ENCODE results near the gene MAD1L1.
A peak's percentile ranks its signal among the peaks of the same experiment; 100 is the strongest.

MAD1L1 gene

GRCh38 chr7:2242541-2243429 is 10.0 kb upstream of the MAD1L1 start:
- no peaks in the 10 kb centered on the region for H3K9me3 ChIP-seq (ENCODE audit: low read depth, low read length)
- TF ChIP-seq POLR2AphosphoS5 (IDR thresholded peaks at IDR 0.05; ENCODE audit: borderline replicate concordance, low read depth, low read length) (no peak), EZH2 (IDR thresholded peaks at IDR 0.05) (no peak), FOXP2 (optimal IDR thresholded peaks at IDR 0.05; ENCODE audit: control extremely low read depth, extremely low read length, insufficient read depth) (no peak)
- DNase-seq (ENCODE audit: low read depth, low spot score), result no peak
- peak overlapping the region; percentile 21; the same call in 1 of the 2 replicates for H3K27ac ChIP-seq
- H3K36me3 ChIP-seq (ENCODE audit: insufficient read depth, low read length), result peaks cover 20% of the 10 kb centered on the region
- peak overlapping the region; percentile 91 for H3K4me3 ChIP-seq
- peak overlapping the region; percentile 96 for H3K9ac ChIP-seq (ENCODE audit: insufficient read length)

DNA sequence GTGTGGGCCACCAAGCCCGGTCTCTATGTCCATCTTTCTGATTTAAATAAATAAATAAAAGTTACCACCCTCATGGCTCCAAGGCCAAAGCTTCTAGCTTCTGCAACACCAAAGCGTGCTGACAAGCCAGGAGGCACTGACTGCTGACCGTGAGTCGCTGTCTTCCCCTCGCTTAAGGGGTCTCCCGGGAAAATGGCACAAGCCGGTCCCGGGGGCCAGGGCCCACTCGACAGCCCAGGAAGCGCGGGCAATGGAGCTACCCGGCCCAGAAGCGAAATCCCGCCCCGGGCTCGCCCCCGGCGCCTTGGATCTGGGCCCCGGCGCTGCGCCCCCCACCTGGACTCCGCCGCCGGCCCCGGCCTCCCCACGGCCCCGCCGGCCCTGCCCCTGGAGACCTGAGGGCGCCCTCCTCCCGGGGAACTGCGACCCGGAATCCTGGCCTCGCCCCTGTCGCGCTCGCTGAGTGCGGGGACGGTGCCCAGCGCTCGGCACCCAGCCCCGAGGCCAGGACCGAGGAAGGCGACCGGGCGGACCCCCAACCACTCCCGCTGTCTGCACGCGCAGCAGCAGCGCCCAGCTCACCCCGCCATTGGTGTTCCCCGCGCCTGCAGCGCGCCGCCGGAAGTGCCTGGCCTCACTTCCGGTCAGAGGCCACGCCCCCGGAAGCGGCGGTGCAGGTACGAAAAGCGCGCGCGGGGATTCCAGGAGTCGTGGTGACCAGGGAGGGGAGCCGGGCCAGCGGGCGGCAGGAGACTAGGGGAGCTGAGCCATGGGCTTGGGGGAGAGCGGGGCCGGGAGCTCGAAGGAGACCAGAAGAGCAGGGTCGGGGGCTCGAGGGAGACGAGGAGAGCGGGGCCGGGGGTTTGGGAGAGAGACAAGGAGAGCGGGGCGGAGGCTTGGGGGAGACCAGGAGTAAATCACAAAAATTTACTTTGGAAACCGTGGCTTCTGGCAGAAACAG is 9.1 kb upstream of the MAD1L1 start, which contains the start of the genes MRM2 and NUDT1:
Gene MRM2 (minus strand): TSS at position 626 of the 961 bp plus-strand sequence. CDS start 36 bp downstream, at position 590.
Gene NUDT1 (plus strand): TSS at position 647 of the 961 bp plus-strand sequence. CDS start 2,349 bp downstream, outside the sequence.
- Histone ChIP-seq H3K4me3 (peak within 1 kb of the TSS; percentile 91), H3K9ac (ENCODE audit: insufficient read length) (peak within 1 kb of the TSS; percentile 96), H3K9me3 (ENCODE audit: low read depth, low read length) (no peaks in the 10 kb centered on the region), H3K36me3 (ENCODE audit: insufficient read depth, low read length) (peaks cover 28% of the 10 kb centered on the region), H3K27ac (peak within 1 kb of the TSS; percentile 21; the same call in 1 of the 2 replicates)
- peak; percentile 99 for TF ChIP-seq POLR2AphosphoS5 (IDR thresholded peaks at IDR 0.05; ENCODE audit: borderline replicate concordance, low read depth, low read length)
- TF ChIP-seq FOXP2 (optimal IDR thresholded peaks at IDR 0.05; ENCODE audit: control extremely low read depth, extremely low read length, insufficient read depth), result no peak
- TF ChIP-seq EZH2 (IDR thresholded peaks at IDR 0.05), result no peak
- no peak for DNase-seq (ENCODE audit: low read depth, low spot score)

- Histone ChIP-seq H3K4me3 (no peak overlapping the region), H3K36me3 (ENCODE audit: insufficient read depth, low read length) (peaks cover 47% of the 10 kb centered on the region), H3K9me3 (ENCODE audit: low read depth, low read length) (no peaks in the 10 kb centered on the region), H3K9ac (ENCODE audit: insufficient read length) (no peak overlapping the region), H3K27ac (no peak overlapping the region)
- TF ChIP-seq POLR2AphosphoS5 (IDR thresholded peaks at IDR 0.05; ENCODE audit: borderline replicate concordance, low read depth, low read length) (no peak), FOXP2 (optimal IDR thresholded peaks at IDR 0.05; ENCODE audit: control extremely low read depth, extremely low read length, insufficient read depth) (no peak), EZH2 (IDR thresholded peaks at IDR 0.05) (no peak)
- DNase-seq (ENCODE audit: low read depth, low spot score), result no peak
These were observed 6.5 kb upstream of the MAD1L1 start for GRCh38 chr7:2239242-2239641.

GRCh38 chr7:2237109-2237602 is 4.4 kb upstream of the MAD1L1 start:
- peaks cover 47% of the 10 kb centered on the region for H3K36me3 ChIP-seq (ENCODE audit: insufficient read depth, low read length)
- no peak overlapping the region for H3K27ac ChIP-seq
- no peak overlapping the region for H3K4me3 ChIP-seq
- DNase-seq (ENCODE audit: low read depth, low spot score), result no peak
- H3K9me3 ChIP-seq (ENCODE audit: low read depth, low read length), result no peaks in the 10 kb centered on the region
- TF ChIP-seq FOXP2 (optimal IDR thresholded peaks at IDR 0.05; ENCODE audit: control extremely low read depth, extremely low read length, insufficient read depth) (no peak), POLR2AphosphoS5 (IDR thresholded peaks at IDR 0.05; ENCODE audit: borderline replicate concordance, low read depth, low read length) (no peak), EZH2 (IDR thresholded peaks at IDR 0.05) (no peak)
- no peak overlapping the region for H3K9ac ChIP-seq (ENCODE audit: insufficient read length)

DNA sequence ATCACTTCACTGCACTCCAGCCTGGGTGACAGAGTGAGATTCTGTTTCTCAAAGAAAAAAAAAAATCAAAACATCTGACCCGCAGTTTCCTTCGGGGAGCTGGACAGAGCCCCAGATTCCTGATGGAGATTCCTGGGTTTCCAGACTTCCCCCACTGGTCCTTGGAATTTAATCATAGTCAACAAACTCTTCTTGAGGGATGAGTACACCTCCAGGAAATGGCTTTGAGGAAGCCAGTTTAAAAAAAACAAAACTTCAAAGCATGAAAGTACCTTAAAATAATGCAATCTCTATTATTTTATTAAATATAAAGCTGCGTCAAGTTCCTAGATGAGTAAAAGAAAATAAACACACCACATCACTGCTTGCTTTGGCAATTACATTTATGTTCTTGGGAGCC is 1.2 kb upstream of the MAD1L1 start:
- no peak for TF ChIP-seq POLR2AphosphoS5 (IDR thresholded peaks at IDR 0.05; ENCODE audit: borderline replicate concordance, low read depth, low read length)
- Histone ChIP-seq H3K36me3 (ENCODE audit: insufficient read depth, low read length) (peaks cover 49% of the 10 kb centered on the region), H3K4me3 (no peak overlapping the region), H3K9me3 (ENCODE audit: low read depth, low read length) (no peaks in the 10 kb centered on the region), H3K27ac (no peak overlapping the region), H3K9ac (ENCODE audit: insufficient read length) (no peak overlapping the region)
- DNase-seq (ENCODE audit: low read depth, low spot score), result no peak

- Histone ChIP-seq H3K9me3 (ENCODE audit: low read depth, low read length) (no peaks in the 10 kb centered on the region), H3K4me3 (peak overlapping the region; percentile 97), H3K9ac (ENCODE audit: insufficient read length) (peak overlapping the region; percentile 96), H3K27ac (0 out of 2 replicates have a peak overlapping the region, but pooled peaks have one; percentile 36), H3K36me3 (ENCODE audit: insufficient read depth, low read length) (peaks cover 44% of the 10 kb centered on the region)
- no peak for TF ChIP-seq FOXP2 (optimal IDR thresholded peaks at IDR 0.05; ENCODE audit: control extremely low read depth, extremely low read length, insufficient read depth)
- TF ChIP-seq EZH2 (IDR thresholded peaks at IDR 0.05), result no peak
- no peak for TF ChIP-seq POLR2AphosphoS5 (IDR thresholded peaks at IDR 0.05; ENCODE audit: borderline replicate concordance, low read depth, low read length)
- DNase-seq (ENCODE audit: low read depth, low spot score), result no peak
These were observed 566 bp downstream of the MAD1L1 start for GRCh38 chr7:2231992-2232765.

DNA sequence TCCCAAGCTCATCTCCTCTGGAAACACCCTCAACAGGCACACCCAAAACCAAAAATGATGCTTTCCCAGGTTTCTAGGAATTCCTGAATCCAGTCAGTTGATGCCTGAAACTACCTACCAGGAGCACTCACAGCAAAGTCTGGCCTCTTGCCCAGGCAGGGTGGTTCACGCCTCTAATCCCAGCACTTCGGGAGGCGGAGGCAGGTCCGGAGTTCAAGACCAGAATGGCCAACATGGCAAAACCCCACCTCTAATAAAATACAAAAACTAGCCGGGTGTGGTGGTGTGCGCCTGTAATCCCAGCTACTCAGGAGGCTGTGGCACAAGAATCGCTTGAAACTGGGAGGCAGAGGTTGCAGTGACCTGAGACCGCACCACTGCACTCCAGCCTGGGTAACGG is 1.9 kb downstream of the MAD1L1 start:
- Histone ChIP-seq H3K36me3 (ENCODE audit: insufficient read depth, low read length) (peaks cover 46% of the 10 kb centered on the region), H3K4me3 (no peak overlapping the region), H3K9ac (ENCODE audit: insufficient read length) (no peak overlapping the region), H3K27ac (no peak overlapping the region), H3K9me3 (ENCODE audit: low read depth, low read length) (no peaks in the 10 kb centered on the region)
- TF ChIP-seq EZH2 (IDR thresholded peaks at IDR 0.05), result no peak
- TF ChIP-seq POLR2AphosphoS5 (IDR thresholded peaks at IDR 0.05; ENCODE audit: borderline replicate concordance, low read depth, low read length), result no peak
- no peak for TF ChIP-seq FOXP2 (optimal IDR thresholded peaks at IDR 0.05; ENCODE audit: control extremely low read depth, extremely low read length, insufficient read depth)
- DNase-seq (ENCODE audit: low read depth, low spot score), result no peak
